ENCODE results near the gene EOGT. TPM values are rescaled to one million over a fixed set of nuclear protein-coding genes. Genes with fewer than 3 reads are reported as not detected.

EOGT gene
- total and polyA plus RNA-seq, 2 donors from 2014 or later = 7.2 to 28.1 TPM

DNA sequence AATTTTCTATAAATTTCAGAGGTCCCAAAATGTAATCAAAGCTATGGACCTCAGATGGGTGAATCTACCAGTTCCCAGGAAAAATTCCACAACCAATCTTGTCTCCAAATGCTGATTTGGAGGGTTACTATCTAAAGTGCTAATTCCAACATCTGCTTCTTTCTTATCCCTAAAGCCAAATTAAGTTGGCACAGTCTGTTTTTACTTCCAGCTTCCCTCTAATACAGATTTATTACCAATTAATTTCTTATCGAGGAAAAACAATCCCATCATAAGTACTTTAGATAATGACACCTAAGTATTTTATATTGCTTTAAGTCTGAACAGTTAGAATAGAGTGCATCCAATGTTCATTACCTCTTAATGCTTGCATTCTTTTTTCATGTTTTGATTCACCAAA is 68.3 kb downstream of the EOGT start:
- Histone ChIP-seq H3K4me1 (ENCODE audit: control insufficient read depth in 2 of 3, insufficient read depth in 2 of 3, low read depth in 1 of 3, low read length in 3 of 3) (no peaks in the 10 kb centered on the region), H3K9me3 (ENCODE audit: control insufficient read depth in 2 of 3, insufficient read depth in 1 of 3, low read length in 3 of 3) (no peaks in the 10 kb centered on the region), H3K9ac (ENCODE audit: low read length in 3 of 3) (no peak overlapping the region), H3K27ac (ENCODE audit: low read depth in 2 of 2, low read length in 2 of 2) (no peak overlapping the region), H3K4me3 (ENCODE audit: low read length in 3 of 3) (no peak overlapping the region), H3K36me3 (ENCODE audit: control insufficient read depth in 2 of 3, insufficient read depth in 3 of 3, low read length in 3 of 3) (no peaks in the 10 kb centered on the region), H3K27me3 (ENCODE audit: control insufficient read depth, insufficient read depth, low read length) (no peaks in the 10 kb centered on the region)
- intact Hi-C loops (cut with DNase I) = no loop called here
- no peak for TF ChIP-seq CTCF (IDR thresholded peaks at IDR 0.05; ENCODE audit: borderline replicate concordance, extremely low read depth, insufficient read depth)
- DNase-seq (no peak), FAIRE-seq (no peak)

- Histone ChIP-seq H3K4me3 (ENCODE audit: low read length in 3 of 3) (no peak overlapping the region), H3K4me1 (ENCODE audit: control insufficient read depth in 2 of 3, insufficient read depth in 2 of 3, low read depth in 1 of 3, low read length in 3 of 3) (no peaks in the 10 kb centered on the region), H3K9ac (ENCODE audit: low read length in 3 of 3) (no peak overlapping the region), H3K27ac (ENCODE audit: low read depth in 2 of 2, low read length in 2 of 2) (no peak overlapping the region), H3K36me3 (ENCODE audit: control insufficient read depth in 2 of 3, insufficient read depth in 3 of 3, low read length in 3 of 3) (no peaks in the 10 kb centered on the region), H3K27me3 (ENCODE audit: control insufficient read depth, insufficient read depth, low read length) (no peaks in the 10 kb centered on the region), H3K9me3 (ENCODE audit: control insufficient read depth in 2 of 3, insufficient read depth in 1 of 3, low read length in 3 of 3) (no peaks in the 10 kb centered on the region)
- TF ChIP-seq CTCF (IDR thresholded peaks at IDR 0.05; ENCODE audit: borderline replicate concordance, extremely low read depth, insufficient read depth) = no peak
- intact Hi-C loops (cut with DNase I) = no loop called here
- FAIRE-seq (no peak), DNase-seq (no peak)
Measured at GRCh38 chr3:68943753-68944500, 69.6 kb downstream of the EOGT start.

DNA sequence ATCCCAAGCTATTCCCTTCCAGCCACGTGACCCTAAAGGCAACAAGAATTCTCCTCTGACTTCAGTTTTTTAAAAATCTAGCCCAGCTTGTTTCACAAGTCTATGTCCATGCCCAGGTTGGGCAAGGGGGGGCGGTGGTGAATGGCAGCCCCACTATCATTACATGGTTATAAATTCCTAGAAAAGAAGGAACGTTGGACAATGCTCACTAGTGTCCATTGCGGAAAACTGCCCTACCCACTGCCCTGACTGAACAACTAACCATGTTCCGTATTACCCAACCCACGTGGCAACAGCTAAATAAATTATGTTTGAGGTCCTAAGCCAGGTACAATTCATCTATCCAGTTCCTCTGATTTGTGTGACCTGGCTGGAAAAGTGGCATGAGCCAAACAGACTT is 72.4 kb downstream of the EOGT start:
- no peak for FAIRE-seq
- no peak overlapping the region for H3K4me3 ChIP-seq (ENCODE audit: low read length in 3 of 3)
- no peaks in the 10 kb centered on the region for H3K4me1 ChIP-seq (ENCODE audit: control insufficient read depth in 2 of 3, insufficient read depth in 2 of 3, low read depth in 1 of 3, low read length in 3 of 3)
- intact Hi-C loops (cut with DNase I) = no loop called here
- H3K27me3 ChIP-seq (ENCODE audit: control insufficient read depth, insufficient read depth, low read length) = no peaks in the 10 kb centered on the region
- H3K36me3 ChIP-seq (ENCODE audit: control insufficient read depth in 2 of 3, insufficient read depth in 3 of 3, low read length in 3 of 3) = no peaks in the 10 kb centered on the region
- DNase-seq = no peak
- H3K9me3 ChIP-seq (ENCODE audit: control insufficient read depth in 2 of 3, insufficient read depth in 1 of 3, low read length in 3 of 3) = no peaks in the 10 kb centered on the region
- no peak overlapping the region for H3K27ac ChIP-seq (ENCODE audit: low read depth in 2 of 2, low read length in 2 of 2)
- TF ChIP-seq CTCF (IDR thresholded peaks at IDR 0.05; ENCODE audit: borderline replicate concordance, extremely low read depth, insufficient read depth) = no peak
- no peak overlapping the region for H3K9ac ChIP-seq (ENCODE audit: low read length in 3 of 3)

DNA sequence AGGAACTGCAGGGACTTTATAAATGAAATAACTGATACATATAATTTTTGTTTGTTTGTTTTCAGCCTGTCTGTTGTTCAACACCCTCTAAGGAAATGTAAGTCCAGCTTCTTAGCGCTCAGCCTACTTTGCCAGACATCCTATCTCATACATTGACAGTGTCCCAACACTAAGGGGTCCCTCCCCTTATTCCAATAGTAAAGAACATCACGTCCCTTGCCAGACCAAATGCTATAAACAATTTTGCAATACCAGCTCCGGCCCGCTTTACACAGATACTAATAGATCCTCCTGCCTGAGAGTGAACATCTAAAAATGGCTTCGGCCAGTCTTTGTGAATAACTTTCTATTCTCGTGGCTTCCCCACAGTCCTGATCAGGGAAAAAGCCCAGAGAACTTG is 76.6 kb downstream of the EOGT start:
- Histone ChIP-seq H3K9ac (ENCODE audit: low read length in 3 of 3) (no peak overlapping the region), H3K36me3 (ENCODE audit: control insufficient read depth in 2 of 3, insufficient read depth in 3 of 3, low read length in 3 of 3) (no peaks in the 10 kb centered on the region), H3K4me1 (ENCODE audit: control insufficient read depth in 2 of 3, insufficient read depth in 2 of 3, low read depth in 1 of 3, low read length in 3 of 3) (no peaks in the 10 kb centered on the region), H3K27me3 (ENCODE audit: control insufficient read depth, insufficient read depth, low read length) (peaks cover 4% of the 10 kb centered on the region), H3K4me3 (ENCODE audit: low read length in 3 of 3) (no peak overlapping the region), H3K27ac (ENCODE audit: low read depth in 2 of 2, low read length in 2 of 2) (no peak overlapping the region), H3K9me3 (ENCODE audit: control insufficient read depth in 2 of 3, insufficient read depth in 1 of 3, low read length in 3 of 3) (no peaks in the 10 kb centered on the region)
- no peak for FAIRE-seq
- no peak for DNase-seq
- intact Hi-C loops (cut with DNase I) = no loop called here
- TF ChIP-seq CTCF (IDR thresholded peaks at IDR 0.05; ENCODE audit: borderline replicate concordance, extremely low read depth, insufficient read depth) = no peak
